Activated T-cell treated with anti-CD3 and anti-CD28 coated beads, Interleukin-2, amount 50 U/mL, for 4 hours (primary cell): ENCODE measurements around the gene ZNF592. TPM values are rescaled to one million over a fixed set of nuclear protein-coding genes. Genes with fewer than 3 reads are reported as not detected.

ENCODE experiments used
- ATAC-seq, 2 donors: fragments of 200-7000 bp; cut with Tn5 transposase; one replicate each; pipeline ENCODE4 v1.10.0; 2021
- DNase-seq: peaks from one replicate; pipeline ENCODE4 v3.0.0-alpha.2; 2020
- H3K27me3 Mint-ChIP-seq: one replicate; pipeline ENCODE4 v1.8.0; 2021; ENCODE audit warnings: low read depth, mixed read lengths
- H3K36me3 Mint-ChIP-seq: one replicate; pipeline ENCODE4 v1.8.0; 2022; ENCODE audit warnings: mixed read lengths; ENCODE audit not compliant: insufficient read depth
- H3K4me1 Mint-ChIP-seq: one replicate; pipeline ENCODE4 v1.8.0; 2021; ENCODE audit warnings: low read depth, mixed read lengths
- H3K4me3 Mint-ChIP-seq: one replicate; pipeline ENCODE4 v1.8.0; 2021; ENCODE audit warnings: mild to moderate bottlenecking, moderate library complexity, mixed read lengths
- H3K9me3 Mint-ChIP-seq: one replicate; pipeline ENCODE4 v1.8.0; 2021; ENCODE audit warnings: mixed read lengths
- total RNA-seq, 3 donors: library from RNA; stranded (reverse); gene quantifications; one replicate each; pipeline ENCODE4 v1.2.1, GENCODE V29; 2021

The ZNF592 gene, protein sequence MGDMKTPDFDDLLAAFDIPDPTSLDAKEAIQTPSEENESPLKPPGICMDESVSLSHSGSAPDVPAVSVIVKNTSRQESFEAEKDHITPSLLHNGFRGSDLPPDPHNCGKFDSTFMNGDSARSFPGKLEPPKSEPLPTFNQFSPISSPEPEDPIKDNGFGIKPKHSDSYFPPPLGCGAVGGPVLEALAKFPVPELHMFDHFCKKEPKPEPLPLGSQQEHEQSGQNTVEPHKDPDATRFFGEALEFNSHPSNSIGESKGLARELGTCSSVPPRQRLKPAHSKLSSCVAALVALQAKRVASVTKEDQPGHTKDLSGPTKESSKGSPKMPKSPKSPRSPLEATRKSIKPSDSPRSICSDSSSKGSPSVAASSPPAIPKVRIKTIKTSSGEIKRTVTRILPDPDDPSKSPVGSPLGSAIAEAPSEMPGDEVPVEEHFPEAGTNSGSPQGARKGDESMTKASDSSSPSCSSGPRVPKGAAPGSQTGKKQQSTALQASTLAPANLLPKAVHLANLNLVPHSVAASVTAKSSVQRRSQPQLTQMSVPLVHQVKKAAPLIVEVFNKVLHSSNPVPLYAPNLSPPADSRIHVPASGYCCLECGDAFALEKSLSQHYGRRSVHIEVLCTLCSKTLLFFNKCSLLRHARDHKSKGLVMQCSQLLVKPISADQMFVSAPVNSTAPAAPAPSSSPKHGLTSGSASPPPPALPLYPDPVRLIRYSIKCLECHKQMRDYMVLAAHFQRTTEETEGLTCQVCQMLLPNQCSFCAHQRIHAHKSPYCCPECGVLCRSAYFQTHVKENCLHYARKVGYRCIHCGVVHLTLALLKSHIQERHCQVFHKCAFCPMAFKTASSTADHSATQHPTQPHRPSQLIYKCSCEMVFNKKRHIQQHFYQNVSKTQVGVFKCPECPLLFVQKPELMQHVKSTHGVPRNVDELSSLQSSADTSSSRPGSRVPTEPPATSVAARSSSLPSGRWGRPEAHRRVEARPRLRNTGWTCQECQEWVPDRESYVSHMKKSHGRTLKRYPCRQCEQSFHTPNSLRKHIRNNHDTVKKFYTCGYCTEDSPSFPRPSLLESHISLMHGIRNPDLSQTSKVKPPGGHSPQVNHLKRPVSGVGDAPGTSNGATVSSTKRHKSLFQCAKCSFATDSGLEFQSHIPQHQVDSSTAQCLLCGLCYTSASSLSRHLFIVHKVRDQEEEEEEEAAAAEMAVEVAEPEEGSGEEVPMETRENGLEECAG (N-terminal part only)
- total RNA-seq = 10 to 100 TPM; 28.7 to 30.6 (median 30.5) TPM

DNA sequence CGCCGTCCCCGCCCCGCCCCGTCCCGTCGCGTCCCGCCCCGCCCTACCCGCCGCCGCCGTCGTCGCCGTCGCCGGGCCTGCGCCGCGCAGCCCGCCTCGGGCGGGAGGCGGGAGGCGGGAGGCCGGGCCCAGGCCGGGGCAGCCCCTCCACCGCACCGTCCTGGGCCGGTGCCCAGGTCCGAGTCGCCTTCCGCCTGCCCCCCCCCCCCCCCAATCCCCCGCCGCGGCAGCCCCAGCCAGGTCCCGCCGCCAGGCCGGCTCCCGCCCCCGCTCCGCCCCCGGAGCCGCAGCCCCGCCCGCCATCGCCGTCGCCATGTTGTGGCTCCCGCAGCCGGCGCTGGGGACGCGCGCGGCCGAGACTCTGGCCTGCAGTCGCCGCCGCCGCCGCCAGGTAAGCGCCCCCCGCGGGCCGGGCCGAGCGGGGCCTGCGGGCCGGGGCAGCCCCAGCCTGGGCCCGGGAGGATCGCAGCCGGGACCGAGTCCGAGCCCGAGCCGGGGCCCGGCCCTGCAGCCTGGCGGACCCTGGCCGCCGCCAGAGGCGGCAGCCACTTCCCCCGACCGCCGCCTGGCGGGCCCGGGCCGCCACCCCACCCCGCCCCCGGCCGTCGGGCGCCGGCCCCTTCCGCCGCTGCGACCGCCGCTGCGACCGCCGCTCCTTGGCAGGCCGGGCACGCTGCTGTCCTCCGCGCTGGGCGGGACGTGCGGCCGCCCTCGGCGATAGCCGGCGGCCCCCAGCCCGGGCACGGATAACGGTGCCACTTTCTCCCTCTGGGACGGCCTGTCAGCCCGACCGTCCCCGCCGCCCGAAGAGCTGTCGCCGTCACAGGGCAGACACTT, at the start of gene ZNF592:
ZNF592 (plus strand) TSS at position 319 of the 837 bp plus-strand sequence. CDS start 34,084 bp downstream, outside the sequence.
- Mint-ChIP-seq H3K9me3 (no peaks in the 10 kb centered on the region), H3K4me3 (peak within 1 kb of the TSS; percentile 92), H3K4me1 (peaks cover 66% of the 10 kb centered on the region), H3K36me3 (peaks cover 9% of the 10 kb centered on the region), H3K27me3 (no peaks in the 10 kb centered on the region)
- DNase-seq (peak; percentile 77), ATAC-seq (peak; percentile 70 to 71)

DNA sequence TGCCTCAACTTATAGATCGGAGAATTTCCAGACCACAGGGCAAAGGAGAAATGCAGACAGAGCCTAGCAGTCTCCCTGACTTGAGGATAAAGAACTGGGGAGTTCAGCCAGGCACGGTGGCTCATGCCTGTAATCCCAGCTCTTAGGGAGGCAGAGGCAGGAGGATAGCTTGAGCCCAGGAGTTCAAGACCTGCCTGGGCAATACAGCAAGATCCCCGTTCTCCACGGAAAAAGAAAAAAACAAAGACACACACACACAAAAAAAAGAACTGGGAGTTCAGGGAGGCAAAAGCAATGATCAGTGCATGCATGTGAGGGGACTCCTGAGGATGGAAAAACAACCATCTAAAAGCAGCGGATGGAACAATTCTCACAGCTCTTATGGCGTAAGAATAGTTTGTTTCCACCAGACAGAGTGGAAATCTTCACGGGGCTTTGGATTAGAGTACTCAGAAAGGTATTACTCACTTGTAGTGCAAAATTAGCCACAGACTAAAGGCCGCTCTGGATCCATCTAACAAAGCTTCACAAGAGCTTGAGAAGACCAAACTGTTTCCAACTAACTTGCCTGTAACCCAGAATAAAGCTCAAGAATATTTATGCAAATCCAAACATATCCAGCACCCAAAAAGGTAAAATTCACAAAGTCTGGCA, 48.7 kb upstream of the ZNF592 start:
- peaks cover 64% of the 10 kb centered on the region for H3K4me1 Mint-ChIP-seq
- H3K27me3 Mint-ChIP-seq = no peaks in the 10 kb centered on the region
- DNase-seq = no peak
- ATAC-seq = peak; percentile 62 to 63
- no peak overlapping the region for H3K4me3 Mint-ChIP-seq
- no peaks in the 10 kb centered on the region for H3K9me3 Mint-ChIP-seq
- peaks cover 4% of the 10 kb centered on the region for H3K36me3 Mint-ChIP-seq

DNA sequence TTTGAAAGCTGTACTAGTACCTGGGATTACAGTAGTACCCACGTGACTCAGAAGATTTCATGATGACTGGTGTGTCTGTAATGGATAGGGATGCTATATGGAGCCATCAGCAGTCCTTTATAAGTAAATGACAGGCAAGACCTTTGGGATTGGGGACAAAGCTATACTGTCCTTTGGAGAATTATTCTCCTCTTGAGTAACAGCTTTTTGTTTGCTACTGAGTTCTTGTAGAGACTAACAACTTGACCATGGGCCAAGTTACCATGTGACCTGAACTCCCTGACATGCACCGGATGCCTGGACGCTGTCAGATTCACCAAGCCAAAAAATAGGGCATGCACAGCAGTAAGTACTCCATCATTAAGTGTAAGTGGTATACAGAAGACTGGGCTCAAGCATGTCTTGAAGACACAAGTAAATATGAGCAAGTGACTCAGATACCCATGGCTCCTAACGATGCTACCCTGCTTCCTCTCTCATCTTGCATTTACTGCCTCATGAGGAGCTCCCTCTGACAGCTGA, 45.4 kb upstream of the ZNF592 start:
- Mint-ChIP-seq H3K4me3 (no peak overlapping the region), H3K9me3 (no peaks in the 10 kb centered on the region), H3K36me3 (peaks cover 6% of the 10 kb centered on the region), H3K27me3 (no peaks in the 10 kb centered on the region), H3K4me1 (peaks cover 64% of the 10 kb centered on the region)
- DNase-seq (no peak), ATAC-seq (peak; percentile 30 to 44)

DNA sequence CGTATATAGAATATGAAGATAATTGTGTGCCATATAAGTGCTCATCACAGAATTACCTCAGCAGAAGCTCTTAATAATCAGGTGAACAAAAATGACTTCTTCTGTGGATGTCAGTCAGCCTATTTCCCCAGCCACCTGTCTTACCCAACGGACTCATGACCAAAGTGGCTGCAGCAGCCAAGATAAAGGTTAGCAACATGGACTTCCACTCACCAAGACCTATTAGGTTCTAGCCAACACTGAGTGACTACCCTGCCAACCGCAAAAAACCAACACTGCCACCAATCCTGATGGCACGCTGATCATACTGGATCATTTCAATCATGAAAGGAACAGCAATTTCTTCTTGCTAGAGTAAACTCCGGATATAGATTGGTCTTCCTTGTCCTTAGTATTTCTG, 44.6 kb upstream of the ZNF592 start:
- ATAC-seq = no peak
- peaks cover 9% of the 10 kb centered on the region for H3K36me3 Mint-ChIP-seq
- H3K4me1 Mint-ChIP-seq = peaks cover 65% of the 10 kb centered on the region

DNA sequence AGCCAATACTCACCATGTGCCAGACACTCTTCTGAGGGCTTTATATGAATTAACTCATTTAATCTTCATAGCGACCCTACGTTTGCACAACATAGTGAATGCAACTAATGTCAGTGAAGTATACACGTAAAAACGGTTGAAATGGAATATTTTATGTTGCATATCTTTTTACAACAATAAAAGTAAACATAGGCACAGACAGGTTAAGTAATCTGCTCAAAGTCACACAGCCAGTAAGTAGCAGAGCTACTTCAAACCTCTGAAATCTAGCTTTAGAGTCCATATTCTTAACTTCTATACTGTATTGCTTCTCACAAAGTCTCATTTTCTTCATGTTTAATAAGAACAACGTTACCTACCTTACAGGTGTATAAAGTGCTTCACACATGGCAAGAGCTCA, 34.0 kb upstream of the ZNF592 start:
- DNase-seq (no peak), ATAC-seq (no peak)
- peak overlapping the region; percentile 92 for H3K4me3 Mint-ChIP-seq

More for the DNA sequence above, 44.6 kb upstream of the ZNF592 start:
- Mint-ChIP-seq H3K9me3 (no peaks in the 10 kb centered on the region), H3K4me3 (no peak overlapping the region), H3K27me3 (no peaks in the 10 kb centered on the region)
- no peak for DNase-seq

DNA sequence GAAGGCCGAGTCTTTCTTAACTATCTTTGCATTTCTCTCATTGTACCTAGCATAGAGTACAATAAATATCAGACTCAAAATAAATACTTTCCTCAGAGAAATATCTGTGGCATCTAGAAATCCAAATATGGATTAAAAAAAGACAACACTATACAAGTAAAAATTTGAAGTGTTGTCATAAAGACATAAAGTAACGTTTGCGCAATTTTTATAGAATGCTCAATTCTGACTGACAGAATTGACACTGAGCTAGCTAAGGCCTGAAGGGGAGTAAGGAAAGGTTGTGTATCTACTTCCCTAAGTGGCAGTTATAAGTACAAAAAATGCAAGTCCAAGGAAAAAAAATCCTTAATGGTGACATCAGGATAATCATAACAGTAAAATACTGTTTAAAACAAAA, 33.6 kb upstream of the ZNF592 start:
- ATAC-seq = no peak
- Mint-ChIP-seq H3K4me1 (peaks cover 46% of the 10 kb centered on the region), H3K36me3 (peaks cover 6% of the 10 kb centered on the region), H3K4me3 (peak overlapping the region; percentile 92), H3K27me3 (no peaks in the 10 kb centered on the region), H3K9me3 (no peaks in the 10 kb centered on the region)
- DNase-seq = no peak

More for the DNA sequence above, 34.0 kb upstream of the ZNF592 start:
- Mint-ChIP-seq H3K4me1 (peaks cover 46% of the 10 kb centered on the region), H3K9me3 (no peaks in the 10 kb centered on the region), H3K36me3 (peaks cover 6% of the 10 kb centered on the region), H3K27me3 (no peaks in the 10 kb centered on the region)

DNA sequence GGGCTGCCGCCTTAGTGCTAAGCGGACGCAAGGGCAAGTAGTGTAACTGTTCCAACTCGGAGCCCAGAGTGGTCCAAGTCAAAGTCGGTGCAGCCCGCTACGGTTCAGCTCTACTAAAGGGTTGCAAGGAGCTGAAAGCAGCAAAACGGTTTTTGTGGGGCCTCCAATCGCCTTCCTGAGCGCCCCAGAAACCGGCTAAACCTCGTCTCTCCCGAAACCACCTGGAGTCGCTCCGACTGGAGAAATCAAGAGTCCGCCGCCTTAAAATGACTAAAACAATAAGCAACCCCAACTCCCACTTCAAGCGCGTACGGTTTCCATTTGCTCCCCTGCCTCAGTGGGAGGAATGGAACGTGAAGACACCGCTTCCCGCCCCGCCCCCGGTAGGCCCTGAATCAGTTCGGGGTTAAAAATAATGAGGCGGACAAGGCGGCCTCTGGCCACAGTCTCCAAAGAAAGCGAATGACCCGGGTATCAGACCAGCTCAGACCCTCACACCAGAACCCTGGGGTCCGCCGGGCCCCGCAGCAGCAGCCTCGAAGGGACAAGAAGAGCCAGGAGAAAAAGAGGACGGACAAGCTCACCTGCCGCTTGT, 32.9 kb upstream of the ZNF592 start:
- H3K36me3 Mint-ChIP-seq = peaks cover 6% of the 10 kb centered on the region
- peaks cover 46% of the 10 kb centered on the region for H3K4me1 Mint-ChIP-seq
- no peaks in the 10 kb centered on the region for H3K27me3 Mint-ChIP-seq
- ATAC-seq (peak; percentile 39 to 44), DNase-seq (peak; percentile 20)
- H3K9me3 Mint-ChIP-seq = no peaks in the 10 kb centered on the region
- peak overlapping the region; percentile 92 for H3K4me3 Mint-ChIP-seq

DNA sequence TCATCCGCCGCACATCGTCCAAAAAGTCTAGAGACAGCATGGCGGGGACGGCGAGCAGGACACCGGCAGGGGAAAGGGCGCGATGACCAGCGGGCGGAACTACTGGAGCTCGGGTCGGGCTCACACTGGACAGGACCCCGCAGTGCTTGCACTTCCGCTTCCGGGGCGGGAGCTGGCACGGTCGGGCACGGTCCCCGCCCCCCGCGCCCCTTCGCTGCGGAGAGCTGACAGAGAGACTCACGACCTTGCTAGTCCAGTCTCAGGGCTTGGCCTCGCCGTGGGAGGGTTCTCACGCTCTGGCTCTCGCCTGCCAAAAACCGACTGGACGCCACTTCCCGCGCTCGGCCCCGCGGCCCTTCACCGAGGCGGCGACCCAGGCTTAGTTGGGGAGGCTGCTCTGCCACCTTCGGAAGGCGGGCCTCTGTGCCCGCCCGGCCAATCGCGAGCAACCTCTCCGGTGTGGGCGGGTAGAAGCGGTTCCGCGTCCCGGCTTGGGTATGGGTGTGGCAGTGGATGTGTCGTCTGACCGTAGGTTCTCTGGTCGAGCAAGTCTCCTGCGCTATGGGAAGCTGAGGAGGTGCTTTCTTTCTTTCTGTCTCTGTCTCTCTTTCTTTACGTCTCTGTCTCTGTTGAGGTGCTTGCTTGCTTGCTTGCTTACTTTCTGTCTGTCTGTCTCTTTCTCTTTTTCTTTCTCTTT, 32.2 kb upstream of the ZNF592 start, which contains the start of gene SEC11A:
SEC11A (minus strand) TSS at position 104 of the 697 bp plus-strand sequence; CDS start at position 40, 64 bp downstream.
- DNase-seq = peak; percentile 83
- Mint-ChIP-seq H3K9me3 (no peaks in the 10 kb centered on the region), H3K36me3 (peaks cover 6% of the 10 kb centered on the region), H3K27me3 (no peaks in the 10 kb centered on the region), H3K4me3 (peak within 1 kb of the TSS; percentile 92), H3K4me1 (peaks cover 49% of the 10 kb centered on the region)
- ATAC-seq = peak; percentile 93 to 94

DNA sequence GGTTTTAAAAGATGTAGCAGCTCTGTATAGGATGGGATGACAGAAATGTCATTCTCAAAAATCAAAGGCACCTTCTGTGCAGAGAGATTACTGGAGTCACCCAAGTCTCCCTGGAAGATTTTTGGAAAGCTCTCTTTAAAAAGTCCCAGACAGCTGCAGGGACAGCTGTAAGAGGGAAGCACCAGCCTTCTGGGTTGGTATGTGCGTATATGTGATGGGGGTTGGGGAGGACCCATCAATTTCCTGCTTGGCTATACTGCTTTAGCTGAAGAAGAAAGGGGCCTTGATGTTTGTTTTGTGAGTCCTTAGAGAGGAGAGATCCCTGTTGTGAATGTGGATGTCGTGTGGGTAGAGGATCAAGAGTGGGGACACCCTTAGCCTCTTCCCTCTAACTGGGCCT, 27.0 kb upstream of the ZNF592 start:
- Mint-ChIP-seq H3K9me3 (no peaks in the 10 kb centered on the region), H3K27me3 (no peaks in the 10 kb centered on the region), H3K36me3 (no peaks in the 10 kb centered on the region), H3K4me3 (no peak overlapping the region), H3K4me1 (peaks cover 59% of the 10 kb centered on the region)
- ATAC-seq (no peak), DNase-seq (no peak)

DNA sequence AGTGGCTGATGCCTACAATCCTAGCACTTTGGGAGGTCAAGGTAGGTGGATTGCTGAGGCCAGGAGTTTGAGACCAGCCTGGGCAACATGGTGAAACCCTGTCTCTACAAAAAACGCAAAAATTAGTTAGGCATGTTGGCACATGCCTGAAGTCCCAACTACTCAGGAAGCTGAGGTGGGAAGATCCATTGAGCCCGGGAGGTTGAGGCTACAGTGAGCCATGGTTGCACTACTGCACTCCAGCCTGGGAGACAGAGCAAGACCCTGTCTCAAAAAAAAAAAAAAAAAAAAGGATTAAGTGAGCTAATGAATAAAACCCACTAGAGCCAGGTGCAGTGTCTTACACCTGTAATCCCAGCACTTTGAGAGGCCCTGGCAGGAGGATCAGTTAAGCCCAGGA, 25.8 kb upstream of the ZNF592 start:
- H3K27me3 Mint-ChIP-seq = no peaks in the 10 kb centered on the region
- ATAC-seq = no peak
- H3K36me3 Mint-ChIP-seq = no peaks in the 10 kb centered on the region
- no peaks in the 10 kb centered on the region for H3K9me3 Mint-ChIP-seq
- H3K4me1 Mint-ChIP-seq = peaks cover 52% of the 10 kb centered on the region
- DNase-seq = no peak
- H3K4me3 Mint-ChIP-seq = no peak overlapping the region

DNA sequence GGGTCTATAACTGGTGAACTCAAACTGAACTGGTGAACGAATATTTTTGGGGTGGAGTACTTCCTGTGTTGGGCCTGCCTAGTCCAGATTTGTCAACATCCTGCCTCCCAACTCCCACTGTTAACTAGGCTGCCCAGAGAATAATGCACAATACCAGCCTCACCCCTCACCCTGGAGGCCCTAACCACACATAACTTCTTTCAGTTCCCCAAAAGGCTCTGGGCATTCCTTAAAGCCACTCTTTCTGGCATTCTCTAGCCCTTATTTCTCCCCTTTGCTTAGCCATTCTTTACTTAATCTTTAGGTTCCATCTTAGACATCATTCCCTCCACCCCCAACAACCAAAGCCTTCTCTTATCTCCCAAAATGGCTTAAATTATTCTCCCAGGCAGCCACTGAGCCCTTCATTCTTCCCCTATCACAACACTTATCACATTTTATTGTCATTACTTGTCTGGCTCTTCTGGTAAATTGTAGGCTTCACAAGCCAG, 23.3 kb upstream of the ZNF592 start:
- Mint-ChIP-seq H3K27me3 (no peaks in the 10 kb centered on the region), H3K36me3 (no peaks in the 10 kb centered on the region), H3K4me3 (peak overlapping the region; percentile 52), H3K4me1 (peaks cover 50% of the 10 kb centered on the region), H3K9me3 (no peaks in the 10 kb centered on the region)
- ATAC-seq = peak; percentile 48 to 55
- no peak for DNase-seq

DNA sequence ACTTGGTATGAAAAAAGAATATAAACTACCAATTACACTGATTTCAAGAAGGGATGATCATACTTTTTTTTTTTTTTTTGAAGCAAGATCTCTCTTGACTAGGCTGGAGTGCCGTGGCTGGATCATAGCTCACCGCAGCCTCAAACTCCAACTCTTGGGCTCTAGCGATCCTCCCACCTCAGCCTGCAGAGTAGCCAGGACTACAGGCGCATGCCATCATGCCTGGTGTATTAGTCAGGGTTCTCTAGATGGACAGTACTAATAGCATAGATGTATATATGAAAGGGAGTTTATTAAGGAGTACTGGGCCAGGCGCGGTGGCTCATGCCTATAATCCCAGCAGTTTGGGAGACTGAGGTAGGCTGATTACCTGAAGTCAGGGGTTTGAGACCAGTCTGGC, 21.0 kb upstream of the ZNF592 start:
- no peaks in the 10 kb centered on the region for H3K9me3 Mint-ChIP-seq
- no peaks in the 10 kb centered on the region for H3K27me3 Mint-ChIP-seq
- no peaks in the 10 kb centered on the region for H3K36me3 Mint-ChIP-seq
- no peak overlapping the region for H3K4me3 Mint-ChIP-seq
- H3K4me1 Mint-ChIP-seq = peaks cover 38% of the 10 kb centered on the region
- no peak for ATAC-seq
- DNase-seq = no peak
